WTC11 (cell line): Measurements from ENCODE around the gene ST6GALNAC5. TPM values are rescaled to one million over a fixed set of nuclear protein-coding genes. Genes with fewer than 3 reads are reported as not detected.

Source experiments
- ATAC-seq: fragments of 200-7000 bp; cut with Tn5 transposase; 2 replicates; pipeline ENCODE4 v1.10.0; 2021; ENCODE audit warnings: mild to moderate bottlenecking, moderate library complexity
- CTCF ChIA-PET: fragments of 300-600 bp; sonication (Branson Sonifier 250); formaldehyde crosslinking; loops from one replicate; lab custom pipeline; 2021; ENCODE audit warnings: antibody characterized with exemption; lab: Charles Lee
- POLR2A ChIA-PET: fragments of 350-600 bp; sonication (Branson Sonifier 250); formaldehyde crosslinking; loops from one replicate; lab custom pipeline; 2021; ENCODE audit warnings: antibody characterized with exemption; lab: Charles Lee
- DNase-seq: peaks from one replicate; pipeline ENCODE4 v3.0.0; 2021; ENCODE audit warnings: low spot score
- H3K27ac Mint-ChIP-seq: 2 replicates; pipeline ENCODE4 v1.8.0; 2021; ENCODE audit warnings: mixed read lengths
- H3K27me3 Mint-ChIP-seq: 2 replicates; pipeline ENCODE4 v1.8.0; 2021; ENCODE audit warnings: low read depth, mild to moderate bottlenecking, moderate library complexity, mixed read lengths
- H3K36me3 Mint-ChIP-seq: 2 replicates; pipeline ENCODE4 v1.8.0; 2021; ENCODE audit warnings: mixed read lengths
- H3K4me1 Mint-ChIP-seq: 2 replicates; pipeline ENCODE4 v1.8.0; 2022; ENCODE audit warnings: mixed read lengths
- H3K4me3 Mint-ChIP-seq: 2 replicates; pipeline ENCODE4 v1.8.0; 2021; ENCODE audit warnings: mild to moderate bottlenecking, moderate library complexity, mixed read lengths
- H3K9me3 Mint-ChIP-seq: 2 replicates; pipeline ENCODE4 v1.8.0; 2021; ENCODE audit warnings: mixed read lengths
- AFF4 ChIP-seq: sonication (generic); formaldehyde crosslinking; IDR thresholded peaks from 2 replicates; pipeline ENCODE4 v1.8.1; 2023; ENCODE audit warnings: mild to moderate bottlenecking, missing genetic modification reagents, borderline replicate concordance
- AR ChIP-seq: fragments of 250-450 bp; sonication (Bioruptor Pico); IDR thresholded peaks from 2 replicates; pipeline ENCODE4 v1.9.0; 2021; ENCODE audit warnings: mild to moderate bottlenecking
- ATF1 ChIP-seq: sonication (generic); formaldehyde crosslinking; IDR thresholded peaks from 2 replicates; pipeline ENCODE4 v1.8.1; 2023; ENCODE audit warnings: mild to moderate bottlenecking, moderate library complexity, missing genetic modification reagents
- FOXJ3 ChIP-seq: sonication (generic); formaldehyde crosslinking; IDR thresholded peaks from 2 replicates; pipeline ENCODE4 v1.9.0; 2021; ENCODE audit warnings: missing genetic modification reagents, mild to moderate bottlenecking, borderline replicate concordance
- FOXP4 ChIP-seq: sonication (generic); formaldehyde crosslinking; IDR thresholded peaks from 2 replicates; pipeline ENCODE4 v1.8.0; 2022; ENCODE audit warnings: mild to moderate bottlenecking, missing genetic modification reagents
- HMGXB4 ChIP-seq: sonication (generic); formaldehyde crosslinking; IDR thresholded peaks from 2 replicates; pipeline ENCODE4 v1.8.1; 2023; ENCODE audit warnings: mild to moderate bottlenecking, moderate library complexity, missing genetic modification reagents
- MLX ChIP-seq: sonication (generic); formaldehyde crosslinking; IDR thresholded peaks from 2 replicates; pipeline ENCODE4 v1.8.1; 2023; ENCODE audit warnings: mild to moderate bottlenecking, missing genetic modification reagents, moderate library complexity
- MXD4 ChIP-seq: fragments of 250-450 bp; sonication (Bioruptor Pico); IDR thresholded peaks from 2 replicates; pipeline ENCODE4 v1.8.0; 2021; ENCODE audit warnings: mild to moderate bottlenecking, moderate library complexity, borderline replicate concordance
- NFATC4 ChIP-seq: fragments of 250-450 bp; sonication (Bioruptor Pico); IDR thresholded peaks from 2 replicates; pipeline ENCODE4 v1.9.0; 2021; ENCODE audit warnings: mild to moderate bottlenecking
- OVOL2 ChIP-seq: fragments of 250-450 bp; sonication (Bioruptor Pico); IDR thresholded peaks from 2 replicates; pipeline ENCODE4 v1.9.0; 2021; ENCODE audit warnings: mild to moderate bottlenecking, borderline replicate concordance
- PRDM15 ChIP-seq: sonication (generic); formaldehyde crosslinking; IDR thresholded peaks from 2 replicates; pipeline ENCODE4 v1.8.0; 2022; ENCODE audit warnings: missing genetic modification reagents
- SMAD3 ChIP-seq: sonication (generic); formaldehyde crosslinking; IDR thresholded peaks from 2 replicates; pipeline ENCODE4 v1.8.0; 2022; ENCODE audit warnings: missing genetic modification reagents, mild to moderate bottlenecking, borderline replicate concordance
- SP1 ChIP-seq: sonication (generic); formaldehyde crosslinking; conservative IDR thresholded peaks from 2 replicates; pipeline ENCODE4 v1.8.1; 2022; ENCODE audit warnings: missing genetic modification reagents
- TEAD1 ChIP-seq: sonication (generic); formaldehyde crosslinking; IDR thresholded peaks from 2 replicates; pipeline ENCODE4 v1.8.0; 2022; ENCODE audit warnings: mild to moderate bottlenecking, missing genetic modification reagents
- USF2 ChIP-seq: sonication (generic); formaldehyde crosslinking; IDR thresholded peaks from 2 replicates; pipeline ENCODE4 v1.8.1; 2023; ENCODE audit warnings: mild to moderate bottlenecking, missing genetic modification reagents, moderate library complexity
- ZNF121 ChIP-seq: sonication (generic); formaldehyde crosslinking; IDR thresholded peaks from 2 replicates; pipeline ENCODE4 v1.8.0; 2023; ENCODE audit warnings: missing genetic modification reagents
- ZNF219 ChIP-seq: sonication (generic); formaldehyde crosslinking; IDR thresholded peaks from 2 replicates; pipeline ENCODE4 v1.8.0; 2023; ENCODE audit warnings: missing genetic modification reagents, mild to moderate bottlenecking, borderline replicate concordance
- ZNF671 ChIP-seq: fragments of 250-450 bp; sonication (Bioruptor Pico); IDR thresholded peaks from 2 replicates; pipeline ENCODE4 v1.8.0; 2021; ENCODE audit warnings: mild to moderate bottlenecking
- total RNA-seq: library from RNA; stranded (reverse); gene quantifications from 3 replicates; pipeline ENCODE4 v1.2.3, GENCODE V29; 2021

Gene ST6GALNAC5
- total RNA-seq, 1 experiment from 2014 or later: 9.6 TPM

GRCh38 chr1:76856104-76856503 is 11.2 kb upstream of the ST6GALNAC5 start:
- H3K27me3 Mint-ChIP-seq: peaks cover 34% of the 10 kb centered on the region
- no peaks in the 10 kb centered on the region; the same call in 1 of the 2 replicates for H3K36me3 Mint-ChIP-seq
- H3K9me3 Mint-ChIP-seq: peaks cover 9% of the 10 kb centered on the region
- no peak overlapping the region for H3K4me3 Mint-ChIP-seq
- H3K27ac Mint-ChIP-seq: no peak overlapping the region
- H3K4me1 Mint-ChIP-seq: peaks cover 52% of the 10 kb centered on the region
- DNase-seq (no peak), ATAC-seq (no peak)
- TF ChIP-seq ZNF121 (CRISPR knock-in tag) (no peak), ATF1 (CRISPR knock-in tag) (no peak), NFATC4 (CRISPR knock-in tag) (no peak), SMAD3 (CRISPR knock-in tag) (no peak), PRDM15 (no peak), FOXP4 (no peak), MXD4 (no peak), OVOL2 (CRISPR knock-in tag) (no peak), FOXJ3 (no peak), TEAD1 (CRISPR knock-in tag) (no peak), AFF4 (no peak), HMGXB4 (CRISPR knock-in tag) (no peak), ZNF671 (CRISPR knock-in tag) (no peak), MLX (CRISPR knock-in tag) (no peak)
- TF ChIP-seq, all 79 proteins: peak for 0
- POLR2A ChIA-PET: no interaction called here
- CTCF ChIA-PET: no interaction called here

GRCh38 chr1:76857138-76857537 is 10.1 kb upstream of the ST6GALNAC5 start:
- Mint-ChIP-seq H3K4me3 (no peak overlapping the region), H3K4me1 (peaks cover 52% of the 10 kb centered on the region), H3K9me3 (peaks cover 11% of the 10 kb centered on the region), H3K27me3 (peaks cover 34% of the 10 kb centered on the region), H3K27ac (no peak overlapping the region), H3K36me3 (no peaks in the 10 kb centered on the region; the same call in 1 of the 2 replicates)
- CTCF ChIA-PET: interaction anchor here (0.8 kb wide), 1 partner anchor 10 kb away, joined by 3 read pairs; the partner anchor contains the start of gene ST6GALNAC5
- DNase-seq (no peak), ATAC-seq (no peak)
- POLR2A ChIA-PET: no interaction called here
- TF ChIP-seq AR (CRISPR knock-in tag) (no peak), ZNF219 (CRISPR knock-in tag) (no peak), SP1 (no peak), USF2 (CRISPR knock-in tag) (no peak)
